ENCODE results near the gene EXOC6.

The EXOC6 gene

DNA sequence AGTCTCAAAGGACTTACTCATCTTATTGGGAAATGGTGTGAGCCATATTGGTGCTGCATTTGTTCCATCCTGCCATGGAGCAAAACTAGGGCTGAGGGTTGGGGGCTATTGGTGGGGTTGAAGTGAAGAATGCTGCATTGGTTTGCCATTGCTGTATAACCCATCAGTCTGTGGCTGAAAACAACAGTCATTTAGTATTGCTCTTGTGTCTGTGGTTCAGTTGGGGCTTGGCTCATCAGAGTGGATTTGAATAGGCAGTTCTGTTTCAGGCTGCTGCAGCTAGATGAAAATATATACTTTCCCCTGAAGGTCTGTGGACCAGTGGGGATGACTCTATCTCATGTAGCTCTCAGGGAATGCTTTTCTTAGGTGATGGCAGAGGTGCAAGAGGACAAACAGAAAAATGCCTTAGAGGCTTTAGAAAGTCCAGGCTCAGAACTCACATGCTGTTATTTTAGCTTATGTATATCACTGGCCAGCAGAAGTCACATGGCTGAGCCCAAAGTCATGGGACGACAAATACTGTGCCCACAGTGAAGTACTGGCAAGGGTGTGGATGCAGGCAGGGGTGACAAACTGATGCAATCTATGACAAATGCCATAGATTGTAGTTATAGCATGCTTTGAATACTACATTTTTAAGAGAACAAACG, 15.2 kb upstream of the EXOC6 start:
- DNase-seq, result no peak

DNA sequence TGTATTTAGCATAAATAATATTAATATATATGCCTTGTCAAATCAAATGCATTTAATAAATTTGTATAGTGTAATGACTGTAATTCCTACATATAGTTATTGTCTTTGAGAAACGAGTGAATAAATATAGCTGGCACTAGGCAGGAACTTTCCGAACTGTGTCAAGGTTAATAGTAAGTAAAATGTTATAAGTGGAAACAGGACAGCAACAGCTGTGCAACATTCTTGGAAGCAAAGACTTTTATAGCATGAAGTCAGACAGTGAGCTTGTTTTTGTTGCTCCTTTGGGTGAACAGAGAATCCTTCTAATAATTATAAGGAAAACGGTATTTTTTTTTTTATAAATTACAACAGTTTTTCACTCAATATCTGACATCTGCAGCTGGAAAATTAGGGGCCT, 14.0 kb upstream of the EXOC6 start:
- no peak for DNase-seq

DNA sequence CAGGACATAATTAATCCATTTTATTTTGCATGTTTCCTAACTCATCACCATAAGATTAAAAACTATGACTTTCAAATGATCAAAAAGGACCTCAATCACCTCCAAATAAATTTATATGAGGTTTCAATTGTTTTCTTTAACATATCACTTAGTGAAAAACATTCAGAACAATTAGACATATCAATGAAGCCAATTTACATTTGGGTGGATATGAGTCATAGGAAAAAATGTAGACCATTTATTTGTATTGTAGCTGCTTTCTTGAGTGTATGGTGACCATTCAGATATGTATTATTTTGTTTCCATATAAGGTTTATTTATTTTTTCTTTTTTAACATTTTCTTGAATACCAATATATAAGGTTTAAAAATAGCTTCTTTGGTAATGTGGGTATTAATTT, 13.3 kb upstream of the EXOC6 start:
- DNase-seq, result no peak

DNA sequence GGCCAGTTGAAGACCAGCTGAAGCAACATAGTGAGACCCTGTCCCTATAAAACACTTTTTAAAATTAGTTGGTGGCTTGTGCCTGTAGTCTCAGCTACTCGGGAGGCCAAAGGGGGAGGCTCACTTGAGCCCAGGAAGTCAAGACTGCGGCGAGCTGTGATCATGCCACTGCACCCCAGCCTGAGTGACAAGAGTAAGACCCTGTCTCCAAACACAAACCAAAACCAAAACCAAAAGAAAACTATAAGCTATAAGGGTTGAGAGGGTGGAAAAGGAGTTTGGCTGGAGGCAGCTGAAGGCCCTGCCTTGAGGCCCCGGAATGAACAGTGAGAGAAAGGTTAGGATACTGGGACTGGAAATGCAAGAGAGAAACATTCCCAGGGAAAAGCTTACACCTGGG, 10.9 kb upstream of the EXOC6 start:
- no peak for DNase-seq

DNA sequence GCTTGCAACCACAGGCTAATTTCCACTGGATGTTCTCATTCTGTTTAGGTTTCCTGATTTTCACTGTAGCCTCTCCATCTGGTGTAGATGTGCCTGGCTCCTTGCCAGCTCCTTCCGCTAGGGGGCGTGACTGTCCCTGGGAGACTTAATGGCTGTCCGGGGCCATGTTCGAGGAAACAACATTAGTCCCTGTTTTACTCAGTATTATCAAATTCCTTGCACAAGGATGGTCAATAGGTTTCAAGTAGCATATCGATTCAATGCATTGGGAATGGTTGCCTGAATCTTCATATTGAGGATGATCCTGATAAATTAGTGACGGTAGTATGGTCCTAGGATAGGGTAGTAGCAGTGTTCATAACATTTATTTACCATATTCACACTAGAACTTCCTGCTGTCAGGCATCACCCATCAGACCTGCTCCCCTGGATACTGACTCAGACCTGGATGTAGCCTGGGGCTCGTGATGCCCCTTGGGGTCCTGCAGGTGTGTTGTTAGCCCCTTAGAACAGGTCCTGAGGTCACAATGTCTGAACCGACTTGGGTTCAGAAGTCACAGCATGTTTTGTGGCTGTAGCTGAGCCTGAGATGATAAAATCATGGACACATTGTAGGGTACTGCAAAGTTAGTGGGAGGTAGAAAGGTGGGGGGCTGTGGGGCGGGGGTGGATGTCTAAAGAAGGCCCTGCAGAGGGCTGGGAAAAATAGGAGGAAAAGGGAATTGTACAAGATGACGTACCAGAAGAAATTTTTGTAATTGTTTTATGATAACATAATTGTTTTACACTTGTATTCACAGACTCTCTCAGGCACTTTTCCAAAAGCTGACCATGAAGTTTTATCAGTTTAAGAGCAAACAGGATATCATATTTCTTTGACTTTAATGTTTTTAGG, 8.9 kb upstream of the EXOC6 start:
- peak; percentile 32 to 52 for DNase-seq

DNA sequence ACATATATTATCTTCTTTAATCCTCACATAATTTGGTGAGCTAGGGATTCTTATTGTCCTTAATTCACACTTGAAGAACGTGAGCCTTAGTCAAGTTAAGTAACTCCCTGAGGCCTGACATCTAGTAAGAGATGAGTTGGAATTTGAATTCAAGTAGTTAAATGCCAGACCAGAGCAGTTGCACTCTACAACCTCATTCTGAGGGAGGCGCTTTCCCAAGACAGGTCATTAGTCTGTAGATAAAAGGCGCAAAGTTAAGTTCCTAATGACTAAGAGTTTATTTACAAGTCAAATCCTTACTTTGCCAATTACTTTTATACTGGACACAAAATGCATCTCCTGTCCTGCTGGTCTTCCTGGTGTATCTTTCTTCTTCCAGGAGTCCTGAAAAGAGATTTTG, 3.6 kb upstream of the EXOC6 start:
- no peak for DNase-seq

DNA sequence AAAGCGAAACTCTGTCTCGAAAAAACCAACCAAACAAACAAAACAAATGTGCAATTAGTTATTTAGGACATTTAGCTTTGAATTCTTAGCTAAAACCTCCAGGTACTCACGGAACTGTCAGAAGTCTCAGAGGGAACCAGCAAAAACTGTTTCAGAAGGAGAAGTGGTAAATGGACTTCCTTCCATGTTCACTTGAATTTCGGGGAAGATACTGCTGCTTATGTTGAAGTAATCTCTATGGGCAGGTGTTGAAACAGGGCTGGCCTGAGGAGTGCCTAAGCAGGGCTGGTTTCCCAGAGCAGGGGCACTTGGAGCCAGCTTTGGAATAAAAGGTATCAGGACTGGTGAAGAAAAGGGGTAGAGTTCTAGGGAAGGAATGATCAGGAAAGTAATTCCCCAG, 2.4 kb upstream of the EXOC6 start:
- no peak for DNase-seq

DNA sequence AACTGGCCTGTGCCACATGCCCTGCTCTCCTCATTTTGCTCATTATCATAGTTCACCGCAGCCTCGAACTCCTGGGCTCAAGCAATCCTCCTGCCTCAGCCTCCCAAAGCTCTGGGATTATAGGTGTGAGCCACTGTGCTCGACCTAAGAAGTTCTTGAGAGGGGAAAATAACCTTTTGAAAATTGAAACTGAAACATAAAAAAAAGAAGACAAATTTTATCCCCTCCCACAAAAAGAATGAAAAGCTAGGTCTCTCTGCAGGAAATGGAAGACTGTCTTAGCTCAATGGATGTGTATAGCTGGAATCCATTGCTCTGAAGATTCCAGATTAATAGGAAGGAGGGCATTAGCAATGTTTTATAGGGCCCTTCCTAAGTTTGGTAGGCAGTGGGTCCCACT, 2.0 kb upstream of the EXOC6 start:
- no peak for DNase-seq

DNA sequence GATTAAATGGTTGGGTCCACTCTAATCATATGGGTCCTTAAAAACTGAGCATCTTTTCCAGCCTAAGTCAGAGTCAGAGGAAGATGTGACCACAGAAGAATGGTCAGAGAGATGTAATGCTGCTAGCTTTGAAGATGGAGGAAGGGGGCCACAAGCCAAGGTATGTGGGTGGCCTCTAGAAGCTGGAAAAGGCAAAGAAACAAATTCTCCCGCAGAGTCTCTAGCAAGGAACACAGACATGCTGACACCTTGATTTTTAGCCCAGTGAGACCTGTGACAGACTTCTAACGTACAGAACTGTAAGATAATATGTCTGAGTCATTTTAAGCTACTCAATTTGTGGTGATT, 1.5 kb upstream of the EXOC6 start:
- no peak for DNase-seq

DNA sequence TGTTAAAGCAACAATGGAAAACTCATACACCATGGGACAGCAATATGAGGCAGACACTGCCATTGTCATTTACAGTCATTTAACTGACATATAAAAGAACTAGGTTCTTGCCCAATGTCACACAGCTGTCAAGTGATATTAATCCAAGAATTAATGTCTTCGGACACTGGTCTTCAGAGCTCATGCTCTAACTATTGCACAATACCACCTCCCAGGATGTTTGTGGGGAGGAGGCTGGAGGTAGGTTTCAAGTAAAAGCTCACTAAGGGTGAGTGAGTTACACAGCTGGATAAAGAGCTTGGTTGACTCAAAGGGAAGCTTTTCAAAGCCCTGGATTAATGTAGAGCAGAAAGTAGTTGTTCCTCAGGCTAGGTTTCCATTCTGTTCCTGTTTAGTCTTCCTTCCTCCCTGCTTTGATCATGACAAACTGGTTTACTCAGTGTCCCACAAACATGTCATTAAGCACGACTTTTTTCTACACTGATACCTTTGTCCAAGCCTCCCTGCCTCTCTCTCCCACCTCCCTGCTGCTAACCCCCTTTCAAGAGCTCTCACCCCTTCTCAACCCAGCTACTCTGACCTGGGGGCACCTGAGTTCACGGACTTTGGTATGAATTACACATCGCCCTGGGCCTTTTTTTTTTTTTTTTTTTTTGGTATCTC, 987 bp upstream of the EXOC6 start:
- peak in 1 of 2 experiments; percentile 0 for DNase-seq

DNA sequence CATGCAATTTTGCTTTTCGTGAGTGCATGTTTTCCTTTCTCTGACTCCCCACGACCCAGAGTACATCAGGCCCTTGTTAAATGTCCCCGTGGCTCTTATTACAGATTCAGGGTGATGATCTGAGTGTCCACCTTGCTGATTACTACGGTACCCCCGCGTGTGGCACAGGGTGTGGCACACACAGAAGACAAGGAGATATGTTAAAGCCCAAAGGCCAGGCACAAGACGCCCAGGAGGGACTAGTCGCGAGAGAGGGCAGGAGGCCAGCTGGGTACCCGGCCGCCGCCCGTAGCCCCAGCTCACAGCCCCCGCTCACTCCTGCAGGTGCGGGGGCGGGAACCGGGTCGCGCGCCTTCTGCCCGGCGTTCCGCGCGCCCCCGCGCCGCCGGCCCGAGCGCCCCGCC, 281 bp upstream of the EXOC6 start:
- no peak for DNase-seq

DNA sequence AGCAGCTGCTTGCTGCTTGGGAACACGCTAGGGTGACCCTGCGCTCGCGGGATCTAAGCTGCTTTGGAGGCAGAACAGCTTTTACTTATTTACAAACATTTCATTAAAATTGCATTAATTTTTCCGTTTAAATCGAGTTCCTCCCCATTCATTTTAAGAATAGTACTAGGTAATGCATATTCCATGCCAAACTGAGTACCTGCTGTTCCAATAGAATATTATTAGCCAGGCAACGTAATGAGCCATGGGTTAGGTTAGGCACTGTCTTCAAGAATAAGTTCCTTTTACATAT, 860 bp downstream of the EXOC6 start:
- peak in 1 of 2 experiments; percentile 59 for DNase-seq

DNA sequence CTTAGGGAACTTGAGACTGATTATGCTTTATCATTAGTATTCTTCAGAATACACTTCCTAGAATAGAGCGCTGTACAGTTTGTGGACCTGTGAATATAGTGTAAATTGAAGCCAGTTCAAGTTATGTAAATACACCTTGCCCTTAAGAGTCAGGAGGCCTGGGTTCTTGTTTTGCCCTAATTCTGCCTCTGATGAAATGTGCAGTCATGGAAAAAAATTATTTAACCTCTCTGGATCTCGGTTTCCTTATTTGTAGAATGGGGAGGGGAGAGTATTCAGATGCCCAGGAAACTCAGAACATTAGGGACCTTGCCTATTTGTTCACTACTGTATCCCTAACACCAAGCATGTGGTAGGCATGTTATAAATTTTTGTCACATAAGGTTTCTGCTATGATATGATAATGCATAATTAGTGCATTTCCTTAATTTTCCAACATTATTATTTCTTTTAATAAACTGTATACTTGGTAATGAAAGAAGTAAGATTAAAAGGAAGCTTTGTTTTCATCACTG, 1.3 kb downstream of the EXOC6 start:
- no peak for DNase-seq

DNA sequence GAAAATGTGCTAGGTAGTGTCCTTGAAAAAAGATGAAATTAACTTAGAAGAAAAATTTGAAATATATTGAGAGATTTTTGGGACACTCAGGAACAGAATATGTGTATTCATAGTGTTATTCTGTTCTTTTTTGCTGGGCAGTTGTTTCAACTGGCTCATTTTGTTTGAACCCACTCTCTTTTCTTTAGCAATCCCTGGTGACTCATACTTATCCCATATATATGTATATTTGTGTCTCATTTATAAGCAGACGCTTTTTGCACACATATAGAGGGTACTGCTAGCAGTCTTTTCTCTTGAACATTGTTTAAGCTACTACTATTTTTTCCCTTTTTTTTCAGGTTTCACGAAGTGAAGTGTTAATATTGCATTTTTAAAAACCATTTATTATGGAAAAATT, 1.9 kb downstream of the EXOC6 start:
- no peak for DNase-seq

DNA sequence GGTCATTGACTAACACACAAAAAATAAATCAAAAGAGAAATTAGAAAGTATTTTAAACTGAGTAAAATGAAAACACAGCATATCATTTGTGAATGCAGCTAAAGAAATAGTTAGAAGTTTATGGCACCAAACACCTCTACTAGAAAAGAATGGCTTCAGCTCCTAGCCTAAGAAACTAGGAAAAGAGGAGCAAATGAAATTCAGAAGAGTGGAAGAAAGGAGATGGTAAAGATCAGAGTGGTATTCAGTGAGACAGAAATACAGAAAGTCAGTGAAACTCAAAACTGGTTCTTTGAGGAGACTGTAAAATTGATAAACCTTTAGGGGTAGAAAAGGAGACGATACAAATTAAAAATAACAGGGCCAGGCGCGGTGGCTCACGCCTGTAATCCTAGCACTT, 2.7 kb downstream of the EXOC6 start:
- no peak for DNase-seq

DNA sequence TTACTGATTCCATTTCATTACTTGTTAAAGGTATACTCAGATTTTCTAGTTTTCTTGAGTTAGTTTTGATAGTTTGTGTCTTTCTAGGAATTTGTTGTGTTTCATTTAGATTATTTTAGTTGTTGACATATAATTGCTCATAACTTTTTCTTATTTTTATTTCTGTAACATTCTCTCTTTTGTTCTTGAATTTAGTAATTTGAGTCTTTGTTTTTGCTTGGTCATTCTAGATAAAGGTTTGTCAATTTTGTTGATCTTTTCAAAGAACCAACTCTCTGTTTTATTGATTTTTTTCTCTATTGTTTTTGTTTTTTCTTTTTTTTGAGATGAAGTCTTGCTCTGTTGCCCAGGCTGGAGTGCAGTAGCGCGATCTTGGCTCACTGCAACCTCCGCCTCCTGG, 7.2 kb downstream of the EXOC6 start:
- DNase-seq, result no peak

DNA sequence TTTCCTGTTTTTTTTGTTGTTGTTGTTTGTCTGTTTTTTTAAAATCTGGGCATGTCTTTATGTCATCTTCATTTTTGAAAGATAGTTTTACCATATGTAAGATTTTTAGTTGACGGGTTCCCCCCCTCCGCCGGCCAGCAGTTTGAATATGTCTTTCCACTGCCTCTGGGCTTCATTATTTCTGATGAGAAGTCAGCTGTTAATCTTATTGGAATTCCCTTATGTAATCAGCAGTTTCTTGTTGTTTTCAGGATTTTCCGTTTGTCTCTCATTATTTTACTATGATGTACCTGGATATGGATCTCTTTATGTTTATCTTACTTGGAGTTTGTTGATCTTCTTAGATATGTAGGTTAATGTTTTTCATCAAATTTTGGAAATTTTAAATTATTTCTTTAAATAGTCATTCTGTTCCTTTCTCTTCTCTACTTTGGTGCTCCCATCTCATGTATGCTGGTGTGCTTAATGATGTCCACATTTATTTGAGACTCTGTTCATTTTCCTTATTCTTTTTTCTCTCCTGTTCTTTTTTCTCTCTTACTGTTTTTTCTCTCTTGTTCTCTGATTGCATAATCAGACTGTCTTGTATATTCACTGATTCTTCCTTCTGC, 9.7 kb downstream of the EXOC6 start:
- no peak for DNase-seq

DNA sequence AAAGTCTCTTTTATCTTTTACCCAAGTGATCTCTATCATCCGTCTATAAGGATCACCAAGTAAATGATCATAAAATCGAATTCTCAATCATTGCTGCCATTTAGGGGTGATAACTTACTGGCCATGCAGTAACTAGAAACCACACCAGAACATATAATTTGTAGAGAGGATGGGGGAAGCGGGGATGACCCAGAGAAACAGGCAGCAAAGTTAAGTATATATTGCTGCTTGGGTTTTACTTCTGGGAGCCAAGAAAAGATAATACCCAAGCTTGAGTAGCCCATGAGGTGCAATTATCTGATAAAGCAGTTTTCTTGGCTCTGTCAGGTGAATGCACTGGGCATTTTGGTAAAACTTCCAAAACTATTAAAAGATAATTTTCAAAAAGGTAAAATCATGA, 18.9 kb downstream of the EXOC6 start:
- no peak for DNase-seq

DNA sequence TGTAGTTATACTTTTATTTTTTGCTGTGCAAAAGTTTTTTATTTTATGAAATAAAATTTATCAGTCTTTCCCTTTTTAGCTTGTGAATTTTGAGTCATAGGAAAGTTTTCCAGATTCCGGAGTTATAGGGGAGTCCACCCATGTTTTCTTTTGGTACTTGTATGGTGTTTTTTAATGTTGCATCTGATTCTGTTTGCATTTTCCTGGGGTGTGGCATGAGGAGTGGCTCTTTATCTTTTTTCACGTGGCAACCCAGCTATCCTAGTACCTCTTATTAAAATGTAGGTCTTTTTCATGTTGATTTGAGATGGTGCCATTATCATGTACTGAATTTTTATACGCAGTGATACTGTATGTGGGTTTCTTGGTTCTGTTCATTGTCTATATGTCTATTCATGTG, 19.7 kb downstream of the EXOC6 start:
- no peak for DNase-seq

DNA sequence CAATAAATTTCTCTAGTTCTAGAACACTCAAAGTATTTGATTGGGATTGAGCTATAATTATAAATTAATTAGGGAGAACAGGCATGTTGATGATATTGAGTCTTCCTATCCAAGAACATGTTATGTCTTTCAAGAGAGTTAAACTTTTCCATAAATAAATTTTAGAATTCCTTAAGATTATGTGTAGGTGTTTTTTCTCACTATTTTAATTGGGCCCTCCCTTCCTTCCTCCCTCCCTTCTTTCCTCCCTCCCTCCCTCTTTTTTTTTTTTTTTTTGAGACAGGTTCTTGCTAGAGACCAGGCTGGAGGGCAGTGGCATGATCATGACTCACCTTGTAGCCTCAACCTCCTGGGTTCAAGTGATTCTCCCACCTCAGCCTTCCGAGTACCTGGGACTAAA, 20.2 kb downstream of the EXOC6 start:
- no peak for DNase-seq

DNA sequence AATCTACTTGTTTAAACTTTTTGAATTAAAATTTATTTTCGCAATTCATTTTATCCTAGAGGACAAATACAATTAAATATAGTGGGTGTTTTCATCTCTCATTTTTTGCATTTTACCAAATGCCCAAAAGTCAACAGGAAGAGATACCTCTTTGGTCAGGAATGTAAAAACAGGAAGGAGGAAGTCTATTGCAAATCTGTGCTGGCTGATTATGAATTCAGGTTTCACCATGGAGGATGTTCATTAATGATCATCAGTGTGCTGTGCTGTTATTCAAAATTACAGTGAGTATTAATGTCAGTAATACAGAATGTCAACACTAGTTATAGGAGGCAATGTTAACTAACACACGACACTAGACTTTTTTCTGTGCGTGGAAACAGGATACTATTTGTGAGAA, 24.7 kb downstream of the EXOC6 start:
- DNase-seq, result no peak

DNA sequence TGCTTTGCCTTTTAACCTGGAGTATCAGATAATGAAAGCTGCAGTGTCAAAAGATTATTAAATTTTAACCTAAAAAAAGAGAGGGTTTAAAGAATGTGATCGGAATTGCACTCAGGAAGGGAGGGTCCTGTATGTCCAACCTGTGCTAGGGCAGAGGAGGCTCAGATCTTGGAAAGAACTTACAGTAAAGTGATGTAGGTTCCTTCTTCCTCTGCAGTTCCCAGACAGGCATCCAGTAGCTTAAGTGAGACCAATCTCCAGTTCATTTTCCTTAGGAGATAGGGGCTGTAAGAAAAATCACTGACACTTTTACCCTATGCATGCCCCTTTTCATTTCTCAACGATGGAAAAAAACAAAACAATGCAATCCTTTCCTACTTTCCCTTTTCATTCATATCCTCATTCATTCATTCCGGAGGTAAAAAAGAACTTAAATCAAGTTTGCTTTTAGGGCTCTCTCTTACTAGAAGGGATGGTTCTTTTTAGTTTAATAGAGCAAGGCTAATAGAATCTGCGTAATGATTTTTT, 28.3 kb downstream of the EXOC6 start:
- no peak for DNase-seq

DNA sequence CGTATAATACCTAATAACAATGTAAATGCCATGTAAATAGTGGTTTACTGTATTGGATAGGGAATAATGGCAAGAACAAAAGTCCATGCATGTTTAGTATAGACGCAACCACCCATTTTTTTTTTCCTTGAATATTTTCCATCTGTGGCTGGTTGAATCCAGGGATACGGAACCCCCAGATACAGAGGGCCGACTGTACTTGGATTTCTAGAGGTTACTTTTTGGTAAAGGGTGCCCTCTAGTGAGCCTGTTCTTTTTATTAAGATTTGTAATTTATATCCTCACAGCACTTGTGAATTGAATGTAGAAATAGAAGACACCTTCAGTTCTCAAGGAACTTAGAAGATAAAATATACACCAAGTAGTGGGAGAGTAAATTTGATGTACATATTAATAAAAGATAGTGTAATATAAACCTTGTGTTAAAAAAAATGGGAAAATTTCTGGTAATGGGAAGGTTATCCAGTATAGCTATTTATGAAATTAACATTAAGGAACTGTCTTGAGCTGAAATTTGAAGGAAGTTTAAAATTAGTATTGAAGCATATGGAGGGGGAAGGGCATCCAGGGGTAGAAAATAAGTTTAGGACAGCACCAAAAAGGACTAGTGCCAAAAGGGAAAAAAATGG, 32.0 kb downstream of the EXOC6 start:
- DNase-seq, result peak in 1 of 2 experiments; percentile 22
